NCI-H128 (cell line): Measurements from ENCODE around the gene RACGAP1.

ENCODE experiments used
- DNase-seq: peaks from one replicate; lab custom pipeline; 2025; ENCODE audit not compliant: unreplicated experiment; lab: John Stamatoyannopoulos, UW

Gene RACGAP1

GRCh38 chr12:49944718-49945117 is 80.6 kb downstream of the RACGAP1 start:
- no peak for DNase-seq

DNA sequence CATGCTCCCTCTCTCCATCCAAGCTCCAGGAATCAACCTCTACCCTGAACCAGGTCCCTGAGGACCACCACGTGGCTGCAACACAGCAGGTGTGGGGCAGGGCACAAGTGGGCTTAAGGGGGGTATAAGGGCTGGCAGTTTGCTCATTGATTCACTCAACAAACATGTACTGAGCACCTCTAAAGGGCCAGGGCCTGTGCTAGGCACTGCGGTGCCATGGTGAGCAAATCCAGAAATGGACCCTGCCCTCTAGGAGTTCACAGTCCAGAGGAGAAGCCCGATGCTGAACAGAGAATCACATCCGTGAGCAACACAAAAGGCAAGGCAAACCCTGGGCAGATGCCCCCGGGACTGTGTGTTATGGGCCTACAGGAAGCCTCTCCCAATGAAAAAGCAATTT is 81.2 kb downstream of the RACGAP1 start:
- no peak for DNase-seq

DNA sequence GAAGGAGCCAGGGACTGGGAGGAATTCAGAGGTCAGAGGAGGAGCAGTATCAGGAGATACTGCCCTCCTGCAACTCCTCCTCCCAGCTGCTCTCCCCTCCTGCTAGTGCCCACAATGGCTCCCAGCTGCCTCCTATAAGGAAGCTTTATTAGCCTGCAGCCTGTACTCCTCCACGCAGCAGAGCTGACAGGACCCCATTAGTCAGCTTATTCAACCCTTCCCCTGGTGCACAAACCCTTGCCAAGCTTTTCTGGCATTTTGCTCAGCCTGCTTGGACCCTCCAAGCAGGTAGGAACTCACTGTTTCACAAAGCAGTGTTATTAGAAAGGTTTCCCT is 81.7 kb downstream of the RACGAP1 start:
- DNase-seq: no peak

DNA sequence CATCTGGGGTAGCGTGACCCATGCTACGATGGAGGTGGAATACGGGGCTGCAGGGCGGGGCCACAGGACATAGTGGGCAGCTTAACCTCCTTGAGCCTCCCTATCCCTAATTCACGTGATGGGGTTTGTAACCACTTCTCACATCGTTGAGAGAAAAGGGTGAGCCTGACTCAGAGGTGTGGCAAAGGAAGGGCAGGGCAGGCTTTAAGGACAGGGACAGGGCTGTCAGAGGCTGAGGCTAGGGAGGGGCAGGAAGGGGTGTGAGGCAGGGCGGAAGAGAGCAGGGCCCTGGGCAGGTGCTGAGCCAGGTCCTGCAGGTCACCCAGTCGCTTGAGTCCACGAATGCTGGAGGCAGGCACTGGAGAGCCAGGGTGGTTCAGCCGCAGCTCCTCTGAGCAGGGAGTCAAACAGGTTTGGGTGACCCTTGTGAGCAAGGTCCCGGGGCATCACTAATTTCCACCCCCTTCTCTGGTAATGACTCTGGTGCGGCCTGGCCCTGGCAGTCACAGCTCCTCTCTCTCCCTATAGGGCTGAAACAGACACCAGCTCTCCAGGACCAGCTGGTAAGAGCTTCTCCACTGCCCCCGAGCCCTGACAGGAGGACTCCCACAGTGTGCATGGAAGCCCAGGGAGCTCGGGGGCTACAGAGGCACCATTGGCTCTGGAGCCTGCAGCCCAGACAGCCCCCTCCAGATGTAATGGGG is 82.2 kb downstream of the RACGAP1 start:
- no peak for DNase-seq

- DNase-seq: no peak
These were observed 82.8 kb downstream of the RACGAP1 start for GRCh38 chr12:49942512-49942893.

DNA sequence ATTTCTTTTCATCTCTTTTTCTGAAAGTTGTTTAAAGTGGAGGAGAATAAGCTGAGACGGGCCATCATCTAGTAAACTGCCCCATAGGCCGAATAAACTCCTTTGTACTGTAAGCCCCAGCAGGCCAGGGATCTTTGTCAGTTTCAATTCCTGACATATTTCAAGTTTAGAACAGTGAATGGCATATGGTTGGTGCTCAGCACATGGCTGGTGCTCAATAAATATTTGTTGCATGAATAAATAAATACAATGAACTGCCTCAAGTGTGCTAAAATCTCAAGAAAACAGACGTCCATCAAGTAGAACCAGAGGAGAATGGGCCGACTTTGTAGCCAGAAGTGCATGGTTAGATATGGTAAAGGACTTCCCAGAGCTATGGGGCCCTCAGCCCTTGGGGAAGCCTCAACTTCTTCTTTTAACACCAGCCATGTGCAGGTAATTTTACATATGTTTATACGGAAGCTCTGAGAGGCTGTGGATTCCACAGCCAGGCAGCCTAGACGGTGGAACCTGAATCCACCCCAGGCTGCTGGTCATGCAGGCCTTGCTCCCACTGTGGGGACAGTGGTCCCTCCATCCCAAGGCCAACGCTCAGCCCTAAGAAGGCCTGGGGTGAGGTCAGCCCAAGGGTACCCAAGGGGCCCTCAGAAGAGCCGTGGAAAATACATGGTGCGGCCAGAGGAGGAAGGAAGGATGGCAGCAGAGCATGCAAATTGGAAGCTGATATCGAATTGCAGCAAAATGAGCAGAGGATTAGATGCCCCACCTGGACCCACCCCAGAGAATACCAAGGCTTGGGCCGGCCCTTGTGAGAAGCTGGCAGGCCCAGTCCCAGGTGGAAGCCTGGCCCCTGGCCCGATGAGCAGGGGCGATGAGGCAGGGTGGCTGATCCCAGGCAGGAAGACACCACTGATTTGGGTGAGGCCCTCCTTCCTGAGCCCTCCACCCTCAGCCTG is 83.5 kb downstream of the RACGAP1 start:
- no peak for DNase-seq

DNA sequence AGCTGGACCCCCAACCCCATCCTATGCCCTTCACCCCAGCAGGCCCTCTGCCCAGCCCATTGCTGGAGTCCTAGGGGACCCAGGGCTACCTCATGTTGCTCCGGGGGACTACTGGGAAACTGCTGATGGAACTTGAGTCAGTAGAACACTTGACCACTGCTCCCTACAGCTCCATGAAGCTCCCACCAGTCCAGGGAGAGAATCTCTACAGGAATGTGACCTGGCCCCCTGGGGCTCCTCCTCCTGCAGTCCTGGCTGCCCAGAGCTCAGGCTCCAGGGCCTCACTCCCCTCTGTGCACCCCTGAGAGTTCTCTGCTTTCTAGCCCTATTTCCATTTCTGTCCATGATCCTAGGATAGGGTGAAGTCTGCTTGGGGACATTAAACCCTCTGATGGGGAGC is 85.6 kb downstream of the RACGAP1 start:
- DNase-seq: no peak

- DNase-seq: no peak
These were observed 86.0 kb downstream of the RACGAP1 start for GRCh38 chr12:49939307-49939706.
